Calu3 (cell line): ENCODE measurements around the gene SAA1. TPM values are rescaled to one million over a fixed set of nuclear protein-coding genes. Genes with fewer than 3 reads are reported as not detected.
A peak's percentile ranks its signal among the peaks of the same experiment; 100 is the strongest.

Experiments
- BruUV-seq: library from RNA; stranded (reverse); fragments of 400-500 nt; replicated peaks from 2 replicates; lab custom pipeline; 2021; lab: Mats Ljungman, UMichigan
- CTCF ChIA-PET: fragments of 300-600 bp; sonication (Branson Sonifier 250); formaldehyde crosslinking; loops from one replicate; lab custom pipeline; 2022; ENCODE audit warnings: antibody characterized with exemption; lab: Charles Lee
- DNase-seq: peaks from one replicate; pipeline ENCODE4 v3.0.0; 2022
- H3K27ac Mint-ChIP-seq: one replicate; pipeline ENCODE4 v1.8.0; 2022; ENCODE audit warnings: mixed read lengths; ENCODE audit not compliant: unreplicated experiment
- H3K27me3 Mint-ChIP-seq: one replicate; pipeline ENCODE4 v1.8.0; 2022; ENCODE audit warnings: mixed read lengths; ENCODE audit not compliant: unreplicated experiment
- H3K36me3 Mint-ChIP-seq: one replicate; pipeline ENCODE4 v1.8.0; 2022; ENCODE audit warnings: mild to moderate bottlenecking, moderate library complexity, mixed read lengths; ENCODE audit not compliant: insufficient read depth, unreplicated experiment
- H3K4me1 Mint-ChIP-seq: one replicate; pipeline ENCODE4 v1.8.0; 2022; ENCODE audit warnings: mild to moderate bottlenecking, low read depth, mixed read lengths; ENCODE audit not compliant: unreplicated experiment
- H3K4me3 Mint-ChIP-seq: one replicate; pipeline ENCODE4 v1.8.0; 2022; ENCODE audit warnings: mild to moderate bottlenecking, low read depth, moderate library complexity, mixed read lengths; ENCODE audit not compliant: unreplicated experiment
- H3K9me3 Mint-ChIP-seq: one replicate; pipeline ENCODE4 v1.8.0; 2022; ENCODE audit warnings: low read depth, mixed read lengths; ENCODE audit not compliant: unreplicated experiment
- intact Hi-C: fragments of 100-400 bp; cut with micrococcal nuclease; formaldehyde crosslinking; loops from one replicate; pipeline ENCODE4 v1.10.0; 2022; ENCODE audit not compliant: unreplicated experiment
- total RNA-seq: library from RNA; stranded (reverse); gene quantifications from 2 replicates; pipeline ENCODE4 v1.2.3, GENCODE V29; 2022
- TF ChIP-seq, protein P1 (sequence below): fragments of 200-600 bp; IDR thresholded peaks from one replicate; pipeline ENCODE4 v1.8.0; 2022; ENCODE audit warnings: antibody characterized with exemption; ENCODE audit not compliant: unreplicated experiment

Gene SAA1
- total RNA-seq, 1 experiment from 2014 or later, result 54.1 TPM

DNA sequence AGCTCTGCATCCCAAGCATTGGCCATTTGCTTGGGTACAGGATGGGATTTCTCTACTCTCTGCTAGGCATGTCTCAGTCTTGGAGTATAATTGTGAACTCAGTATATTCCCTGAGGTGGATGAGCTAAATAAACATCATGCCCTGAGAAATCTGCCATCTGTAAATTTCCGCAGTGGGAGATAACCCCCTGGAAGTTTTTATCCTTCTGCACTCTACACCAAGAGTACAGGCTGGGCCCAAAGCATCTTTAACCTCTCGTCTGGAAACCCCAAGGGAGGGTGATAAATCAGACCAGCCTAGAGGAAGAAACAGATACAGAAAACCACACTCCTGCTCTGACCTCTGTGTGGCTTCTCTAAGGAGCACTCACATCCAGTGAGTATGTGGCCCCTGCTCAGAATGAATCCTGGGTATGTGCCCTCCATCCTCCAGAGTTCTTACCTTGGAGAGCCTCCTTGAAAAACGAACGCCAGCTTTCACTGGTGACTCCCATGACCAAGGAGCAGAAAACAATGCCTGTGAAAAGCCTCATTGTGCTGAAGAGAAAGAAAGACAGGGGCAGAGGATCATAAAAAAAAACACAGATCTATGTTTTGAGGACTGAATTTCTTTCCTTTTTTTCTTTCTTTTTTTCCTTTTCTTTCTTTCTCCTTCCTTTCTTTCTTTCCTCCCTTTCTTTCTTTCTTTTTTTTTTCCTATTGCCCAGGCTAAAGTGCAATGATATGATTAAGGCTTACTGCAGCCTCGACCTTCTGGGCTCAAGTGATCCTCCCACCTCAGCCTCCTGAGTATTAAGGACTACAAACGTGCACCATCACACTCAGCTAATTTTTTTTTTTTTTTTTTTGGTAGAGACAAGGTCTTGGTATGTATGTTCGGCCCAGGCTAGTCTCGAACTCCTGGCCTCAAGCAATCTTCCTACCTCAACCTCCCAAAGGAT is 30.4 kb upstream of the SAA1 start:
- Mint-ChIP-seq H3K27me3 (no peaks in the 10 kb centered on the region), H3K9me3 (no peaks in the 10 kb centered on the region), H3K4me1 (no peaks in the 10 kb centered on the region), H3K4me3 (no peak overlapping the region), H3K27ac (no peak overlapping the region), H3K36me3 (no peaks in the 10 kb centered on the region)
- TF ChIP-seq, protein P1, sequence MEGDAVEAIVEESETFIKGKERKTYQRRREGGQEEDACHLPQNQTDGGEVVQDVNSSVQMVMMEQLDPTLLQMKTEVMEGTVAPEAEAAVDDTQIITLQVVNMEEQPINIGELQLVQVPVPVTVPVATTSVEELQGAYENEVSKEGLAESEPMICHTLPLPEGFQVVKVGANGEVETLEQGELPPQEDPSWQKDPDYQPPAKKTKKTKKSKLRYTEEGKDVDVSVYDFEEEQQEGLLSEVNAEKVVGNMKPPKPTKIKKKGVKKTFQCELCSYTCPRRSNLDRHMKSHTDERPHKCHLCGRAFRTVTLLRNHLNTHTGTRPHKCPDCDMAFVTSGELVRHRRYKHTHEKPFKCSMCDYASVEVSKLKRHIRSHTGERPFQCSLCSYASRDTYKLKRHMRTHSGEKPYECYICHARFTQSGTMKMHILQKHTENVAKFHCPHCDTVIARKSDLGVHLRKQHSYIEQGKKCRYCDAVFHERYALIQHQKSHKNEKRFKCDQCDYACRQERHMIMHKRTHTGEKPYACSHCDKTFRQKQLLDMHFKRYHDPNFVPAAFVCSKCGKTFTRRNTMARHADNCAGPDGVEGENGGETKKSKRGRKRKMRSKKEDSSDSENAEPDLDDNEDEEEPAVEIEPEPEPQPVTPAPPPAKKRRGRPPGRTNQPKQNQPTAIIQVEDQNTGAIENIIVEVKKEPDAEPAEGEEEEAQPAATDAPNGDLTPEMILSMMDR, result no peak
- CTCF ChIA-PET, result no interaction called here
- intact Hi-C loops, result no loop called here
- DNase-seq, result no peak
- BruUV-seq, result no TSS peak

DNA sequence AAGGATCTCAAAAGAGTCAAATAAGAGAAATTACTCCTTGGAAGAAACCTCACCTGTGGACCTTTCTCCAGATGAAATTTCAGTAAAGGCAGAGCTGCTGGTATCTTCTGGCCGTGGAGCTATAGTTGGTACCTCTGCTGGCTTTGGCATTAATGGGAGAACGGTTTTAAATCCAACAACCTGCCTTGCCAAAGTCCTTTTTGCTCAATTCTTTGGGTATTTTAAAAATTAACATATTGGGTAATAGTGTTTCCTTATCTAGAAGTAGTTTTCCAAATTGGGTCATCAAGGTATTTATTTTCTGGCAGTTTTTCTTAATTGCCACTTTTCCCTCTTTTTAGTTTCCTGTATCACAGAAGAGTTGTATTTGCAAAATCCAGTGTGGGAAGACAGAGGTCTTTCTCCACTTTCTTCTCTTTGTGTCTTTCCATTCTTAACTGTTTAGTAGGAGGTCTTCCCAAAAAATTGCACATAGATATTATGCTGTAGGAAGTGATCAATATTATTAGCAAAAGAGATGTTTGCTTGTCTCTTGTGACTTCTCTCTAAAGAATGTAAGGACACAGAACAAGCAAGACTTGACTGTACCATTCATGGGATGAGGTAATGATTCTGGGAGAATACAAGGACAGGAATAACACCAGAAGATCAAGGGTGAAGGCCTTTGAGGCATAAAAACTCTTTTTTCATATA is 29.3 kb upstream of the SAA1 start, which contains the start of gene SAA4:
Gene SAA4 (minus strand): TSS at position 139 of the 693 bp plus-strand sequence. CDS start 876 bp downstream, outside the sequence.
- Mint-ChIP-seq H3K27ac (no peak within 1 kb of the TSS), H3K4me3 (no peak within 1 kb of the TSS), H3K4me1 (no peaks in the 10 kb centered on the region), H3K9me3 (no peaks in the 10 kb centered on the region), H3K36me3 (no peaks in the 10 kb centered on the region), H3K27me3 (no peaks in the 10 kb centered on the region)
- intact Hi-C loops, result no loop called here
- no peak for DNase-seq
- CTCF ChIA-PET, result no interaction called here
- TF ChIP-seq, protein P1, result no peak
- BruUV-seq, result no TSS peak

DNA sequence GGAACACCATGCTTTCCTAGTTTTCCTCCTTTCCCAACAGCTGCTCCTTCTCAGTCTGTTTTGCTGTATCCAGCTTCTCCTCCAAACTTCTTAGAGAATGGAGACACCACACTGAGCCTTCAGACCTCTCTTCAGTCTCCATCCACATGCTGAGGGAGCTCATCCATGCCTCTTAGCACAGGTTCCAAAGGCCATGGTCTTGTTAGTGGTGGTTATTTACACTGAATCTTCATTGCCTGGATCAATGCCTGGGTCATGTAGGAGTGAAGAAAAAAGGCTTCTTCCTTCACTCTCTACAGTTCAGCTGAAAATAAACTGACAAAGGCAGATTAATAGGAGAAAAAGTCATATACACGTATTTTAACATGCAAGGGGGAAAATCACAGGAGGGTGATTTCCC is 26.4 kb upstream of the SAA1 start:
- no peaks in the 10 kb centered on the region for H3K9me3 Mint-ChIP-seq
- BruUV-seq, result no TSS peak
- intact Hi-C loops, result loop anchor here (5.0 to 10.0 kb wide), 3 partner anchors 83 to 285 kb away; partner anchors contain the start of genes GTF2H1, HPS5 and TSG101
- H3K36me3 Mint-ChIP-seq, result peaks cover 5% of the 10 kb centered on the region
- no peaks in the 10 kb centered on the region for H3K4me1 Mint-ChIP-seq
- no peak overlapping the region for H3K4me3 Mint-ChIP-seq
- H3K27me3 Mint-ChIP-seq, result no peaks in the 10 kb centered on the region
- CTCF ChIA-PET, result no interaction called here
- DNase-seq, result no peak
- H3K27ac Mint-ChIP-seq, result no peak overlapping the region
- TF ChIP-seq, protein P1, result no peak

GRCh38 chr11:18243783-18244362 is 22.2 kb upstream of the SAA1 start:
- Mint-ChIP-seq H3K4me3 (no peak overlapping the region), H3K36me3 (peaks cover 9% of the 10 kb centered on the region), H3K9me3 (no peaks in the 10 kb centered on the region), H3K4me1 (peaks cover 21% of the 10 kb centered on the region), H3K27me3 (no peaks in the 10 kb centered on the region), H3K27ac (no peak overlapping the region)
- intact Hi-C loops, result loop anchor here (5.0 to 10.0 kb wide), 3 partner anchors 78 to 281 kb away; partner anchors contain the start of genes GTF2H1, HPS5 and TSG101
- CTCF ChIA-PET, result interaction anchor here (1.0 to 1.5 kb wide), 6 partner anchors 9 to 128 kb away, joined by 3 to 10 read pairs (median 4); no protein-coding TSS in a partner anchor
- DNase-seq, result peak; percentile 76
- BruUV-seq, result no TSS peak
- TF ChIP-seq, protein P1, result peak; percentile 83
